Right renal pelvis (tissue), 4 donors: ENCODE results near the gene OR6B1. TPM values are rescaled to one million over a fixed set of nuclear protein-coding genes. Genes with fewer than 3 reads are reported as not detected.
"Not testable (repeated sequence)": the region's sequence is repeated elsewhere in the genome, so short reads cannot be mapped to it uniquely, and the experiment has no call there.

Experiments
- DNase-seq, 4 donors: peaks; one replicate each; pipeline ENCODE4 v3.0.0-alpha.2; 2013; ENCODE audit warnings: low read depth in 4 of 4, low spot score in 3 of 4, missing footprints in 1 of 4
- polyA plus RNA-seq, 4 donors: library from polyadenylated mRNA; unstranded; fragments of 120-200 nt; gene quantifications; one replicate each; pipeline ENCODE4 v1.2.1, GENCODE V29; 2013; ENCODE audit not compliant: insufficient read length in 4 of 4

OR6B1 gene
- polyA plus RNA-seq, 4 donors = not detected

DNA sequence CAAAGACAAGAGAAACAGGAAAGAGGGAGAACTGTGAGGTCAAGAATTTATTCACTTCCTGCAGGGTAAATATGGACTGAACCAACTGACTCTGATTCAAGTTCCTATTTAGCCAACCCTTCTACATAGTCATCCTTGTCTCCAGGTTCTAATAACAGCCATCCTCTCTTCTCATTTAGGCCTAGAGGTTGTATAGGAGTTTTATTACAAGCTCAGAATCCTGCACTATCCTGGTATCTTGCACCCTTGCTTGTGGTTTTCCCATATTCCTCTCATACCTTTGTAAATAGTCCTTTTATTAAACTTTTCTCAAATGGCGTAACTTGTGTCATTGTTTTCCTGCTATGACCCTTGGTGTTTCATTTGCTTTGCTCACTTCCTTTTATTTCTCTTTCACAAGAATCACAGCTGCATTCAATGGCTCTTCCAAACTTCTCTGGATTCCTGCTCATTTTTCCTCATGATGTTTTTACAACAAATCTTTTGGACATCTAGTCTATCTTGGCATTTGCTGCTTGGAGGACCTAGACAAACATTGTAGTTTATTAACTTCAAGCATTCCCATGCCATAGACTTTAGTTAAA is 36.3 kb downstream of the OR6B1 start:
- DNase-seq = no peak

DNA sequence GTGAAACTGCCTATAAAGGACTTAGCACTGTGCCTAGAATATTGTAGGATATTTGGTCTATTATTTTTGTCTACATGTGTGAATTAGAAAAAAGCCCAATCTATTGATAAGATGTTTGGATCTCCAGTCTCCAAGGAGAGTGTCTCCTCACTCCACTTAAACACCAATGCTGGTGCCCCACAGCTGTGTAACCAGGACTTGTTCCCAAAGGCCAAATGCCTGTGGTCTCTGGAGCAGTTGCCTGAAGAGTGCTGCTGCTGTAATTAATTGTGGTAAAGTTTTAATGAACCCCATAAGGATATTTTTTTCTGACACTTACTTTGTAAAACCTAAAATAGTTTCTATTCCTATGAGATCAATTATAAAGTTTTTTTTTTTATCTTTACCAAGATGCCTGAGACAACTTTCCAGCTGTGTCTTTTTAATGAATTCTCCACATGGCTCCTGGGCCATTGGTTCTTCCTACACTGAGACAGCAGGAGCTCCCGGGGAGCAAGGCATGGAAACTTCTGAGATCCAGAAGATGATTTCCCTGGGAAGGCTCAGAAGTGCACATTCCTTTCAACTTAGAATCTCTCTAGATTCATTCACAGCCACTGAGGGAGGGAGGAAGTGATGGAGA is 37.4 kb downstream of the OR6B1 start:
- DNase-seq = no peak

DNA sequence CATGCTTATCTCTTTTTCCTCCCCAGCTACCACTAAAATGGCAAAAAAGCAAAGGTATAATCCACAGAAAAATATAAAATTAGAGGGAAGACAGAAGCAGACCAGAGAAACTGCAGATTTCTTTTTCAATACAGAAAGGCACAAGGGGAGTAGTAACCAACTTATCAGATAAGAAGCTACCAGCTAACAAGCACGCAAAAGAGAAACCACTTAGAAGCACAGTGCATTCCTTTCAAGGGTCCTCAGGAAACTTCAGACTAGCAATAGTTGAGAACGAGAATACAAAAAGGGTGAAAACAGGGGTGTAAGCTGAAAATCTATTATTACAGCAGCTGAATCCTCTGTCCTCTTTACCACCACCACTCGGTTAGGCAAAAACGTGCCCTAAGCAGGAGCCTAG is 38.8 kb downstream of the OR6B1 start:
- DNase-seq = no peak

DNA sequence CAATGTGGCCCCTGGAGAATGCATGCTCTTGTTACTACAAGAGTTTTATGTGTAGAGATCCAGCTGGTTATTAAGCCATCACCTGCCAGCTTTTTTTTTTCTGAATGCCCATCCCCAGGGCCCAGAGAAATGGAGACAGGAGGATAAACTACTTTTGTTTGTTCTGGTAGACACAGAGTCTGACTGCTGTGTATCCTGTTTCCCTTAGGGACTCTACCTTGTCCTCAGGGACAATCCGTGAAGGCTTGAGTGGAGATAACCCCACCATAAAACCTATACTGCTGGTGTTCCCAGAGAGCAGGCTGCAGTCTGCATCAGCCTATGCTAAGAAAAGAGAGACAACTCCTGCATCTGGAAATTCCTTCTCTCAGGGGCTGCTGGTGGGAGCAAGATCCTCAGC is 48.5 kb downstream of the OR6B1 start, which contains the start of gene OR2A5:
OR2A5 (plus strand) TSS at position 301 of the 400 bp plus-strand sequence. CDS start 1,454 bp downstream, outside the sequence.
- no peak for DNase-seq

DNA sequence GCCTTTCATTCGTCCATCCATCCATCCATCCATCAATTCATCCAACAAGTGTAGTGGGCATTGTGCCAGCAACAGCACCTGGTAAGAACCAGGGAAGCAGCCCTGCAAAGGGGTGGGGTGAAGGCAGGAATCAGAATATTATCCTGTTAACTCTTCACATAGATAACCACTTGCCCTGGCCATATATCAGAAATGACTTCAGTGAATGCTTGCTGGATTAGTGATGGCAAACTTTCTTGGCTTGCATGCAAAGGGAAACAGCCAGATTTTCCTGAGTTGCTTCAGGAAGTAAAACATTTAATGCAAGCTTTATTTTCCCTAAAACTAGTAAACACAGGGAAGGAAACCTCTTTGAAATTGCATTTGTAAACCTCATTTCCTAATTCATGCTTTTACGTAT is 49.4 kb downstream of the OR6B1 start:
- no peak for DNase-seq

DNA sequence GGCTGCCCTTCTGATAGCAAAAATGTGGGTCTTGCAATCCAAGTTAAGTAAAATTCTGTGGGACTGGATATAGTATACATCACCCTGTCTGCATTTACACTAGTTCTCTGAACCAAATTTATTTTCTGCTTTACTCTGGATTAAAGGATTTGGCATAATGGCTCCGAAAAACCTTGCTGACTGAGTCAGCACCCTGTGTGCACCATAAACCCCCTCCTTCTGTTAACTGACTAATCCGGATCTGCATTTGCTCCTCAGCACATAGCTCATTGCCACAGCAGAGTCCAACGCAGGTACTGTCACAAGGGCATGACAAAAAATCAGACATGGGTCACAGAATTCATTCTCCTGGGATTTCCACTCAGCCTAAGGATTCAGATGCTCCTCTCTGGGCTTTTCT is 50.0 kb downstream of the OR6B1 start:
- DNase-seq = no peak

DNA sequence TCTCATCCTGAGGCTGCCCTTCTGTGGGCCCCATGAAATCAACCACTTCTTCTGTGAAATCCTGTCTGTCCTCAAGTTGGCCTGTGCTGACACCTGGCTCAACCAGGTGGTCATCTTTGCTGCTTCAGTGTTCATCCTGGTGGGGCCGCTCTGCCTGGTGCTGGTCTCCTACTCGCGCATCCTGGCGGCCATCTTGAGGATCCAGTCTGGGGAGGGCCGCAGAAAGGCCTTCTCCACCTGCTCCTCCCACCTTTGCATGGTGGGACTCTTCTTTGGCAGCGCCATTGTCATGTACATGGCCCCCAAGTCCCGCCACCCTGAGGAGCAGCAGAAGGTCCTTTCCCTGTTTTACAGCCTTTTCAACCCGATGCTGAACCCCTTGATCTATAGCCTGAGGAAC is 50.8 kb downstream of the OR6B1 start:
- DNase-seq = not testable (repeated sequence)

DNA sequence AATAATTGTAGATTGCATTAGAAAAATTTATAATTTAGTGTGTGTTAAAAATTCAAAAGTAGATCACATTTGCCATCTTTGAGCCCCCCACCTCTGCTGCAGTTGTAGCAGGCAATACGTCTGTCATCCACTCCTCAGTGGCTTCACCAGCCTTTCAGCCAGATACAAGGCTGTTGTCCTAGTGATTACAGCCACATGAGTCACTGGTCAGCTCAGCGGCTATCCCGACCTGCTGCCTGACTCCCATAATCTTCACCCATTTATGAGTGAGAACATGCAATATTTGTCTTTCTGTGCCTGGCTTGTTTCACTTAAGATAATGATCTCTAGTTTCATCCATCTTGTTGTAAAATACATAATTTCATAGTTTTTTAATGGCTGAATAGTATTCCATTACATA is 57.8 kb downstream of the OR6B1 start:
- no peak for DNase-seq

Other genes starting within 250 kb of the OR6B1 start
- under 1 TPM in 1 of 4 donors, not detected in 3; 0.06 TPM for gene CTAGE6, start 242.6 kb upstream of the OR6B1 start, polyA plus RNA-seq
- 10 to 100 TPM; 74.8 to 88.0 (median 86.3) TPM for gene TCAF1, start 98.1 kb upstream of the OR6B1 start, polyA plus RNA-seq
- not detected for gene OR2F2, start 65.1 kb upstream of the OR6B1 start, polyA plus RNA-seq
- under 1 TPM in 1 of 4 donors, not detected in 3; 0.06 TPM for gene OR2F1, start 45.5 kb upstream of the OR6B1 start, polyA plus RNA-seq
- gene OR2A5, start 48.6 kb downstream of the OR6B1 start, polyA plus RNA-seq = under 1 TPM in 3 of 4 donors, not detected in 1; 0.07 to 0.17 (median 0.10) TPM
- gene OR2A25, start 69.5 kb downstream of the OR6B1 start, polyA plus RNA-seq = not detected
- under 1 TPM in 1 of 4 donors, not detected in 3; 0.03 TPM for gene OR2A12, start 86.0 kb downstream of the OR6B1 start, polyA plus RNA-seq
- not detected for gene OR2A2, start 109.3 kb downstream of the OR6B1 start, polyA plus RNA-seq
- not detected for gene OR2A14, start 122.9 kb downstream of the OR6B1 start, polyA plus RNA-seq
- gene CTAGE4, start 183.1 kb downstream of the OR6B1 start, polyA plus RNA-seq = 10 to 100 TPM in 1 of 4 donors, 1 to 10 TPM in 3; 3.6 to 12.6 (median 6.8) TPM
- 10 to 100 TPM; 20.5 to 24.6 (median 23.9) TPM for gene ARHGEF35, start 195.5 kb downstream of the OR6B1 start, polyA plus RNA-seq
- gene OR2A42, start 239.3 kb downstream of the OR6B1 start, polyA plus RNA-seq = 1 to 10 TPM; 1.1 to 2.1 (median 1.4) TPM